GM18499 (cell line): ENCODE data around the gene AIG1.
"Not testable (repeated sequence)": the region's sequence is repeated elsewhere in the genome, so short reads cannot be mapped to it uniquely, and the experiment has no call there.

Experiments
- ATAC-seq: cut with Tn5 transposase; IDR thresholded peaks from one replicate; pipeline ENCODE4 v1.9.1; 2021; ENCODE audit warnings: moderate number of reproducible peaks; ENCODE audit not compliant: insufficient read depth, unreplicated experiment

The AIG1 gene

GRCh38 chr6:143298071-143298470 is 237.4 kb downstream of the AIG1 start:
- ATAC-seq, result no peak

GRCh38 chr6:143299253-143300166 is 238.8 kb downstream of the AIG1 start:
- no peak for ATAC-seq

GRCh38 chr6:143301188-143301587 is 240.5 kb downstream of the AIG1 start:
- no peak for ATAC-seq

- ATAC-seq, result not testable (repeated sequence)
These were observed 247.1 kb downstream of the AIG1 start for GRCh38 chr6:143307760-143308159.

- ATAC-seq, result no peak
These were observed 252.5 kb downstream of the AIG1 start for GRCh38 chr6:143313163-143313562.

- ATAC-seq, result no peak
These were observed 260.9 kb downstream of the AIG1 start for GRCh38 chr6:143321491-143322086.

- ATAC-seq, result no peak
These were observed 261.7 kb downstream of the AIG1 start for GRCh38 chr6:143322386-143322785.

- ATAC-seq, result no peak
These were observed 263.2 kb downstream of the AIG1 start for GRCh38 chr6:143323729-143324470.

- ATAC-seq, result no peak
These were observed 264.9 kb downstream of the AIG1 start for GRCh38 chr6:143325379-143326140.

GRCh38 chr6:143328876-143329275 is 268.2 kb downstream of the AIG1 start:
- ATAC-seq, result no peak

- ATAC-seq, result no peak
These were observed 268.6 kb downstream of the AIG1 start for GRCh38 chr6:143329323-143329722.

GRCh38 chr6:143331362-143331761 is 270.7 kb downstream of the AIG1 start:
- no peak for ATAC-seq

GRCh38 chr6:143332153-143332845 is 271.6 kb downstream of the AIG1 start:
- no peak for ATAC-seq

- no peak for ATAC-seq
These were observed 272.4 kb downstream of the AIG1 start for GRCh38 chr6:143333081-143333480.

GRCh38 chr6:143333749-143334520 is 273.2 kb downstream of the AIG1 start:
- no peak for ATAC-seq

- no peak for ATAC-seq
These were observed 275.2 kb downstream of the AIG1 start for GRCh38 chr6:143335865-143336264.

- ATAC-seq, result no peak
These were observed 275.9 kb downstream of the AIG1 start for GRCh38 chr6:143336446-143337152.

GRCh38 chr6:143337201-143337949 is 276.7 kb downstream of the AIG1 start:
- no peak for ATAC-seq
